T-helper 2 cell treated with Interferon-gamma antibody and Interleukin-4, amounts not matched to agents 100 ng/mL and 5 ng/mL, for 36 hours (primary cell): Measurements from ENCODE around the gene TRIM17. TPM values are rescaled to one million over a fixed set of nuclear protein-coding genes. Genes with fewer than 3 reads are reported as not detected.

Experiments
- intact Hi-C: fragments of 100-400 bp; cut with micrococcal nuclease; formaldehyde crosslinking; loops from one replicate; pipeline ENCODE4 v1.15.1; 2023
- total RNA-seq: library from RNA; stranded (reverse); gene quantifications from 2 replicates; pipeline ENCODE4 v1.2.3, GENCODE V29; 2022

TRIM17 gene
- total RNA-seq, 1 donor from 2014 or later, result 2.5 TPM

DNA sequence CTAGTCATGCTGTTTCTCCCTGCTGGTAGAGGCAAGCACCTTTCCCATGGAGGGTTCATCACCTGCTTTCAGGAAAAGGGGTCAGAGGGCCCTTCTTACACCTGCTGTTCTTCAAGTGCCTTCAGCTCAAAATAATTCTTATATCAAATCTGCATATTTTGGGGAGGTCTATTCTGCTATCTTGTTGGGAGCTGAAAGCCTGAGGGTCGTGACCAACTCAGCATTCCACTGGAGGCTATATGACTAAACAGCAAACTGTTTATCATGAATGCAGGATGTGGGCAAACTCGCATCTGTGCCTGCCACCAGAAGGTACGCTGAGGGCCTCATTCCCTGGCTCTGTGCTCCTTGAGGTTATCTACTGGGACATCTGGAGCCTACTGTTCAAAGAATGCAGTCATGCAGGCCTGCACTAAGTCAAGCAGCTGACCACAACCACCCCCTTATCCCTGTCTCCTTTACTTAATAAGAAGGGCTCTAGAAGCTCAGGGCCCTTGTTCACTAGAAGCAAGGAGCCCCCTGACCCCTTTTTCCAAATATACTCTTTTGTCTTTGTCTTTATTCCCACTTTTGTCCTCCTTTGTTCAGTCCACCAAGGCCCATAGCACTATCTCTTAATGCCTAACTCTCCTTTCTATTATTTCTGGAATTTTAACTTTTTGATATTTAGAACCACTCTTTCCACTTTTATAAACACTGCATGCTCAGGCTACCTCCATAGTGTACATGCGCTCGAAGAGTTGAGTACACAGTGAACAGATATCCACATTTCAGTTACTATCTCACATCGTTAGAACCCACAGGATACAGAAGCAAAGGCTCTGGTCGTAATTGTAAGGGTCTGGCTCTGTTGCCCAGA is 4.5 kb upstream of the TRIM17 start:
- intact Hi-C loops, result no loop called here

GRCh38 chr1:228417483-228418203 is 982 bp upstream of the TRIM17 start:
- intact Hi-C loops, result no loop called here

GRCh38 chr1:228417061-228417460 is 400 bp upstream of the TRIM17 start:
- intact Hi-C loops, result no loop called here

DNA sequence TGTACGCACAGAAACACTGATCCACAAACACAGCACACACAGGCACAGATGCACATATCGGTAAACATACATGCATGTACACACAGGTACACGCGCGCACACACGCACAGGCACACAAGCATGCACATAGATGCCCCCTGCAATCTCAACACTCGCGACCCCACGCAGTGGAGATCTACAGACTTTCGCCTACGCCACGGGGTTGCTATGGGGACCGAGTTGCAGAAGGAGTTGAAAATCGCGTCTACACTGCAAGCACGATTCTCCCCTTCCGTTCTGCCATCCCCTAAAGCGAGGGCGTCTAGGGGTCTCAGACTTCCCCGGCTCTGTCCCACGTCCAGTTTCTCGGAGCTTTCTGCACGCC is 826 bp downstream of the TRIM17 start:
- intact Hi-C loops, result loop anchor here (1.0 kb wide), 1 partner anchor 9 kb away; no protein-coding TSS in a partner anchor

GRCh38 chr1:228415221-228415620 is 1.4 kb downstream of the TRIM17 start:
- intact Hi-C loops, result no loop called here

- intact Hi-C loops, result no loop called here
These were observed 2.0 kb downstream of the TRIM17 start for GRCh38 chr1:228414511-228415211.

DNA sequence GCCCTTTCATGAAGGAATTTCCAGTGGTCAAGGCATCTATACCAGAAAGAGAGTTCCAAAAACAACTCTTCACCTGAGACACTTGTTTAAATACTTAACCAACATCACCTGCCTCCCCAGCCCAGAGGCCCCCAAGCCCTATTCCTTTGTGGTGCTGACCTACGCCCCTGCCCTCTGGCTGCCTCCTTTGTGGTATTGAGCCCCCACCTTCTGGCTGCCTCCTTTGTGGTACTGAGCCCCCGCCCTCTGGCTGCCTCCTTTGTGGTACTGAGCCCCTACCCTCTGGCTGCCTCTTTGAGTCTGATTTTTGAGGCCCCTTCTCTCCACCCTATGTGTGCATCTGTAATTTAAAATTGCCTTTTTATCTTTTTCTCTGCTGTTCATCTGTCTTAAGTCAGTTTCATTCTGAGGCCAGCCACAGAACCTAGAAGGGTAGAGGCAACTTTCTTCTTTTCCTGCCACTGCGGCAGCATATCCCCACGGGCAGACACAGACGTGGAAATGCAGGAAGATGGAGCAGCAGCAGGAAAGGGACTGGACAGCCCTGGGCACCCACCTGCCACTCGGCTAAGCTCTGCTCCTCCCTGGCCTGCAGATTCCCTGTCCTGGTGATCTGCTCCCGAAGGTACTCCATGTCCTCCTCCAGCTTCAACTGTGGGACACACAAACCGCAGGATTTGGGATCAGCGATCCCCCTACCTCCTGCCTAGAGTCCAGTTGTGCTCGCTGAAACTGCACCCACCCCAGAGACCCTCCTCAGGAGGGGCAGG is 3.2 kb downstream of the TRIM17 start:
- intact Hi-C loops, result no loop called here

DNA sequence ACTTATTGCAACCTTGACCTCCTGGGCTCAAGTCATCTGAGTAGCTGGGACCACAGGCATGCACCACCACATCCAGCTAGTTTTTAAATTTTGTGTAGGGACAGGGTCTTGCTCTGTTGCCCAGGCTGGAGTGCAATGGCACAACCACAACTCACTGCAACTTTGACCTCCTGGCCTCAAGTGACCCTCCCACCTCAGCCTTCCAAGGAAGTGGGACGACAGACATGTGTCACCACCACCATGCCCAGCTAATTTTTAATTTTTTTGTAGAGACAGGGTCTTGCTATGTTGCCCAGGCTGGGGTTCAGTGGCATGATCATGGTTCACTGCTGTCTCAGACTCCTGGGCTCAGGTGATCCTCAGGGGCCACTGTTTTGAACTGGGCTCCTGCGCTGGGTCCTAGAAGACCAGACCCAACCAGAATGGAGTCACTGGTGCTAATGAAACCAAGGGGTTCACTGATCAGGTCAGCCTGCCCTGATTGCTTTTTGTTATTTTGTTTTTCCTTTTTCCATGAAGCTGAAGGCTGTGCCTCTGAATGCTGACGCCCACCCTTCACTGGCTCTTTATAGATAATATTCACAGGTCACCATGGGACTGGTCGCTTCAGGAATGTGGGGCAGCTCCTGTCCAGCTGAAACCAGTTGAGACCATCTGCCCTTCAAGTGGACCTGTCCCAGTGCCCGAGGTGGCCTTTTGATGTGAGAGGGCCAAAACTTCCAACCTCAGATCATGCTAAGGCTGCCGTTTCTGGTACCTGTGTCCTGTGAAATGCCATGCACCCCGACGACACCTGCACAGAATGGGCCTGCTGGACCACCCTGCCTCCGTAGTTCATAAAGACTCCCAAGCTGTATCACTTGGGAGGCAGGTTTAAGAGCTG is 4.9 kb downstream of the TRIM17 start:
- intact Hi-C loops, result no loop called here

DNA sequence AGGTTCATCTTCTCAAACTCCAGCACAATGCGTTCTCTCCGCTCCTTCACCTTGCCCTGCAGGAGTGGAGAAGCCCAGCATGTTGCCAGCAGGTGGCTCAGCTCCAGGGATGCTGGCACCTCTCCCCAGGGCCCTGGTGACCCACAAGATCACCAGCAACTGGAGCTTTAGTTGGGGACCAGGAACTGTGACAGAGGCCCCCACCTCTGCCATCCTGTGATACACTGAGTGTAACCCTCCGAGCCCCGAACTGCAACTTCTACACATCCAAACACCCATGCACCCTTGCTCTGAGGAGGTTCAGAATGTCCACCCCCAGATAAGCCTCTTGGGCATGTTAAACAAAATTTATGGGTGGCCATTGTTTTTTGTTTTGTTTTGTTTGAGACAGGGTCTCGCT is 5.5 kb downstream of the TRIM17 start:
- intact Hi-C loops, result no loop called here

GRCh38 chr1:228410671-228411070 is 6.0 kb downstream of the TRIM17 start:
- intact Hi-C loops, result no loop called here

- intact Hi-C loops, result no loop called here
These were observed 6.6 kb downstream of the TRIM17 start for GRCh38 chr1:228410015-228410414.

DNA sequence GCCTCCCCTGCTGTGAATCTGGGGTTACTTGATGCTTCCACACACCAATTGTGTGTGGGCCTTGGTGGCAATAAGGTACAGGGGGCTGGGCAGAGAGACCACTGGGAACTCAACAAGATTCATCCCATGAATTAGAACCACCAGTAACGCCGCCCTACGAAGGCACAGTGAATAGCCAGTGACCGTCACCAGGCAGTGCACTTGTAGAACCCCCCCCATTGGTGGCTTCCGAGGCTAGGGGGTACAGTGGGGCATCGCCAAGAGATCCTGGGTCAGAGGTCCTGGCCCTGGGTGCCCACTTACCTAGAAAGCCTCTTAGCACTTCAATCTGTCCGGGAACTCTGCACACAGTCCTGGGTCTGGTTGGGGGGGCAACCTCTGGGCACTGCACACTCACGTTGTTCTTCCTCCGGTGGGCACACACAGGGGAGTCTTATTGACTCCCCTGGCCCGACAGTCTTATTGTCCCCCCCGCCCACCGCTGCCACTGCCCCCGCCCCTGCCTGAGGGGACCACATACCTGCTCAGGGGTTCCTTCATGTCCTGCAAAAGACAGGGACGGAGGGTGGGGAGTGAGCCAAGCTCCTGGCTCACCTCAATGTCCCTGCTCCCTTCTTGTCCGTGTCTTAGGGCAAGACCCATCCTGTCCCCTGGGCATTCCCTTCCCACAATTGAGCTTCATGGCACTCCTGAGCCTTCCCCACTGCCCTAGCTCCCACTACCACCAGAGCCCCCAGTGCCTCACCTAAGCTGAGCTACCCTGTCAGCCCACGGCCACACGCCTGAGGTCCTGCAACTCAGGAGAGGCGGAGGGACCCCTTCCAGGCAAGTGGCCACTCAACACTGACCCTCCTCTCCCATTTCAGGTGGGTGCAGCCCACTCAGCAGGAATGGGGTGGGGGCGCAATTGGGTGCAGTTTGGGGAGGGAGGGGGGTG is 7.5 kb downstream of the TRIM17 start:
- intact Hi-C loops, result loop anchor here (5.0 kb wide), 1 partner anchor 933 kb away; the partner anchor contains the start of gene CCSAP

DNA sequence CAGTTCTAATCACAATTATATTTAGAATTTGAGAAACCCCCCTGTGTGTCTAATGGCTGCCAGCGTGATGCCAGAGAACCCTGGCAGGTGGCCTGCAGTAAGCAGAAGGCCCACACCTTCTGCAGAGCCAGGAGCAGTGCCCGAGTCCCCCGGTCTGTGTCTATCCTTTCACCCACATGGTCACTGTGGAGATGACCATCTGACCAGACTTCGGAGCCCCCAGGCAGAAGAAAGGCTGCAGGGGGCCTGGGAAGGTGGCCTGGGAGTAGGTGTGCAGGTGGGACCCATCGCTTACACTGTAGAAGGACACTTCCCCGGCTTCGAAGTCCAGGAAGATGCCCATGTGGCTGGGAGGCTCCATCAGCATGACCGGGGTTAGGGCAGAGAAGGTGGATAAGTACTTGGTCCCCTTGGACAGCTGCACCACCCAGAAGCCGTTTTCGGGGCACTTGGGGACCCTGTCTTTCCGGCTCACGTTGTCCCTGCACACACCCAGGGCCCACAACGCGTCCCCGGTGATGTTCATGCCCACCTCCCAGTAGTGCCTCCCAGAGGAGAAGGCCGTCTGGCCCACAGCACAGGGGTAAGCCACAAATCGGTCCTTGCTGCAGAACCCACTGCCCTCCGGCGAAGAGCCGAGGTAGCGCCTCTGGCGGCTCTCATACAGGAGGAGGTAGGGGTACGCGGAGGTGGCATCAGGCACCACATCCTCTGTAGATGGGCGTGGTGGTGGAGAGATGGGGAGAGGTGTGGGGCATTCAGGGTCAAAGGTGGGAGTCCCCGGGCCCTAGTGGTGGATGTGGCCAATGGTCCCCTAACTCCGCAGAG is 8.4 kb downstream of the TRIM17 start:
- intact Hi-C loops, result loop anchor here (5.0 kb wide), 1 partner anchor 934 kb away; the partner anchor contains the start of gene CCSAP

DNA sequence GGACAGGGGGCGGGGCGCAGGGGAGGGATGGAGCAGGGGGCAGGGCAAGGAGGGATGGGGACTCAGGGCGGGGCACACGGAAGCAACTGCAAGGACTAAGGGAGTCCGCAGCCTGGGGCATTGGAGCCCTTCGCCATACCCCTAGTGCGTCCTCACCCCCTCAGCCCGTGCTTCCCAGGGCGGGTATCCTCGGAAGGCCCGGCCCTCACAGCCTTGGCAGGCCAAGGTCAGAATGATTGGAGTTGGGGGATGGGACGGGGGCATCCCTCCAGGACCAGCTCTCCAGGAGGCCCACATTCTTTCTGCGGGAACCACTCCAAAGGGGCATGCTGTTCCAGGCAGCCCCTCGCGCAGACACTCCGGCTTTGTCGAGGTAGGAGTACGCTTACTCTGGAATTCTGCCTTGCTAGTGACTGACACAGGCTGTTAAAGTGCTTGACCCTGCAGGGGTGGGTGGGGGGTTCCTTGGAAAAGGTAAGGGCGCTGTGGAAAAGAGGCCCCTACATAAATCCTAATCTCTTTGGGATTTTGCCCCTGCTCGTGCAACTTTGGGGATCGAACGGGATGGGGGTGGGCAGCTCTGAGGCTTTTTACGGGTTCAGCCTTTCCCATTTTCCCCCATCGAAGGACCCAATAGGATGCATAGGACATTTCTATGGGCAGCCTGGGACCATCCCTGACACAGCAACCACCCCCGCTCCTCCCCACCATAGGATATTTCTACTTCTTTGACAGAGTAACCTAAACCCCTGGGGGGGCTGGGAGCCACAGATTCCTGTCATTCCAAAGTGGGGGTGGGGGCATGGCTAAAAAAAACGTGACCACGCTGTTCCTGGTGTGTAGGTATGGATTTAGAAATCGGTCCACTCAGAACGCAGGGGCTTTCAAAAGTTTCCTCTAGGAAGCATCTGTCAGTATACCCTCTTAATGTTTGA is 9.3 kb downstream of the TRIM17 start:
- intact Hi-C loops, result loop anchor here (1.0 to 5.0 kb wide), 10 partner anchors 9 to 935 kb away; partner anchors contain the start of genes ARF1, CCSAP, GUK1 and IBA57

DNA sequence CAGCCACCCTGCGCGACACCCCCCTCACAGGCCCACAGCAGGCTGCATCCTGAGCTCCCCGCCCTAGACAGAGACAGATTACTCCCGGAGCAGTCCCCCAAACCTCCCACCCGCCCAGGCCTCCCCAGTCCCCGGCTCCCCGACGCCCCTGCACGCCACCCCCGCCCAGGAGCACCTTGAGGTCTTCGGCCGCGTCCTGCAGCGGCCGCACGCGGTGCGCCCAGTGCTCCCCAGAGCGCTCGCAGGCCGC is 10.8 kb downstream of the TRIM17 start:
- intact Hi-C loops, result loop anchor here (1.0 to 5.0 kb wide), 5 partner anchors 59 to 936 kb away; partner anchors contain the start of genes CCSAP and RNF187

- intact Hi-C loops, result loop anchor here (5.0 kb wide), 1 partner anchor 937 kb away; the partner anchor contains the start of gene CCSAP
These were observed 11.3 kb downstream of the TRIM17 start for GRCh38 chr1:228405200-228405978.
